ENCODE measurements around the gene SLC38A1. TPM values are rescaled to one million over a fixed set of nuclear protein-coding genes. Genes with fewer than 3 reads are reported as not detected.

SLC38A1 gene
- total RNA-seq, 3 donors from 2014 or later: 7.8 to 219 (median 101) TPM

GRCh38 chr12:46206471-46206870 is 62.4 kb downstream of the SLC38A1 start:
- no peaks in the 10 kb centered on the region for H3K36me3 ChIP-seq
- TF ChIP-seq POLR2A (IDR thresholded peaks at IDR 0.05) (no peak), POLR2AphosphoS5 (IDR thresholded peaks at IDR 0.05) (no peak), CTCF (IDR thresholded peaks at IDR 0.05) (no peak)
- H3K9me3 ChIP-seq: no peaks in the 10 kb centered on the region
- intact Hi-C loops (cut with DNase I; ENCODE audit: low total_unique reads): loop anchor here (5.0 kb wide), 1 partner anchor 444 kb away; no protein-coding TSS in a partner anchor
- no peak for DNase-seq (ENCODE audit: low spot score in 2 of 2)
- H3K4me1 ChIP-seq: no peaks in the 10 kb centered on the region
- no peak overlapping the region for H3K4me3 ChIP-seq
- H3K27ac ChIP-seq: no peak overlapping the region
- no peaks in the 10 kb centered on the region for H3K27me3 ChIP-seq

- Histone ChIP-seq H3K4me1 (no peaks in the 10 kb centered on the region), H3K4me3 (no peak overlapping the region), H3K27me3 (no peaks in the 10 kb centered on the region), H3K27ac (no peak overlapping the region), H3K9me3 (no peaks in the 10 kb centered on the region), H3K36me3 (no peaks in the 10 kb centered on the region)
- TF ChIP-seq CTCF (IDR thresholded peaks at IDR 0.05) (no peak), POLR2AphosphoS5 (IDR thresholded peaks at IDR 0.05) (no peak), POLR2A (IDR thresholded peaks at IDR 0.05) (no peak)
- intact Hi-C loops (cut with DNase I; ENCODE audit: low total_unique reads): loop anchor here (5.0 kb wide), 1 partner anchor 443 kb away; no protein-coding TSS in a partner anchor
- DNase-seq (ENCODE audit: low spot score in 2 of 2): no peak
Measured at GRCh38 chr12:46205294-46205693, 63.5 kb downstream of the SLC38A1 start.

- Histone ChIP-seq H3K27me3 (no peaks in the 10 kb centered on the region), H3K27ac (no peak overlapping the region), H3K4me3 (no peak overlapping the region), H3K9me3 (no peaks in the 10 kb centered on the region), H3K36me3 (no peaks in the 10 kb centered on the region), H3K4me1 (no peaks in the 10 kb centered on the region)
- TF ChIP-seq CTCF (IDR thresholded peaks at IDR 0.05) (no peak), POLR2A (IDR thresholded peaks at IDR 0.05) (no peak), POLR2AphosphoS5 (IDR thresholded peaks at IDR 0.05) (no peak)
- intact Hi-C loops (cut with DNase I; ENCODE audit: low total_unique reads): no loop called here
- no peak for DNase-seq (ENCODE audit: low spot score in 2 of 2)
Measured at GRCh38 chr12:46201284-46201789, 67.5 kb downstream of the SLC38A1 start.

- Histone ChIP-seq H3K4me3 (no peak overlapping the region), H3K27ac (no peak overlapping the region), H3K4me1 (no peaks in the 10 kb centered on the region), H3K9me3 (no peaks in the 10 kb centered on the region), H3K36me3 (no peaks in the 10 kb centered on the region), H3K27me3 (no peaks in the 10 kb centered on the region)
- no peak for DNase-seq (ENCODE audit: low spot score in 2 of 2)
- intact Hi-C loops (cut with DNase I; ENCODE audit: low total_unique reads): no loop called here
- no peak for TF ChIP-seq POLR2A (IDR thresholded peaks at IDR 0.05)
Measured at GRCh38 chr12:46200551-46200950, 68.3 kb downstream of the SLC38A1 start.

GRCh38 chr12:46198913-46199312 is 69.9 kb downstream of the SLC38A1 start:
- TF ChIP-seq POLR2A (IDR thresholded peaks at IDR 0.05) (no peak), CTCF (IDR thresholded peaks at IDR 0.05) (no peak), POLR2AphosphoS5 (IDR thresholded peaks at IDR 0.05) (no peak)
- intact Hi-C loops (cut with DNase I; ENCODE audit: low total_unique reads): loop anchor here (10.0 kb wide), 1 partner anchor 66 kb away; the partner anchor contains the start of gene SLC38A1
- DNase-seq (ENCODE audit: low spot score in 2 of 2): no peak
- Histone ChIP-seq H3K27me3 (no peaks in the 10 kb centered on the region), H3K27ac (peak overlapping the region in 1 of 2 donors; percentile 13), H3K36me3 (no peaks in the 10 kb centered on the region), H3K4me1 (no peaks in the 10 kb centered on the region), H3K9me3 (no peaks in the 10 kb centered on the region), H3K4me3 (no peak overlapping the region)
